ENCODE data around the gene RPE.

Gene RPE

GRCh38 chr2:210003359-210003758 lies 921 bp downstream of the RPE start:
- DNase-seq: no peak

- DNase-seq: no peak
Measured at GRCh38 chr2:210004881-210005280, 2.4 kb downstream of the RPE start.

GRCh38 chr2:210007895-210008294 lies 5.5 kb downstream of the RPE start:
- no peak for DNase-seq

DNA sequence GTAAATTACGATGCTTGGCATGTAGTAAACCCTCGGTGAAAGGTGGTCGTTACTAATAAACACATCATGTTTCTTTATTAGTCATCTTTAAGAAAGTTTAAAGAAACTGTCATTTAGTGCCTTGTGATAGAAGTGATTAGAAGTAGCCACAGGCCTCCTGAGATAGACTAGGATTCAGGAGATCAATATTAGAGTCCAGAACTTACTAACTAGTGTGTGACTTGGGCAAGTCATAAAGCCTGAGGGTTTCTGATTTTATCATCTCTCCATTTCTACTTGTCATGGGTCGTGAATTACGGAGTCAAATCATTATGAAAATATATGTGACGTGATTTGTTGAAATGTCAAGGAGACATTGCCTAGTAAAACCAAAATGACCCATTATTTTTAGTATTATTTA lies 6.7 kb downstream of the RPE start:
- DNase-seq: no peak

GRCh38 chr2:210009896-210010295 lies 7.5 kb downstream of the RPE start:
- no peak for DNase-seq

DNA sequence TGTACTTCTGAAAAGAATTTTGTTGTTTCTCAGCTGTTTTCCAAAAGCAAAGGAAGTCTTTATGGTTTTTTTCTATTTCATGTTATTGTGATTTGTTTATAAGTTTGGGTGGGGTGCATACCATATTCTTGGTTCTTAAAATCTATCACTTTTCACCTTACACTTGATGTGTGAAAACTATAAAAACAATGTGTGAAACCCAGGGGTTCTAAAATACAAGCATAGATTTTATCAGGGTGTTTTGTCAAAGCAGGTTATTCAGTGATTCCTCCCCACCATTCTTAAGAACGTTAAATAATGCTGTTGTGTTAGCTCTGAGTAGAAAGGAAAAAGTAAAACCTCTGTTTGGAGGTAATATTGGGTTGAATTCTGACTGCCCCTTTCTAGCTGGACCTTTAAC lies 17.7 kb downstream of the RPE start:
- no peak for DNase-seq

GRCh38 chr2:210022824-210023223 lies 20.4 kb downstream of the RPE start:
- DNase-seq: no peak

DNA sequence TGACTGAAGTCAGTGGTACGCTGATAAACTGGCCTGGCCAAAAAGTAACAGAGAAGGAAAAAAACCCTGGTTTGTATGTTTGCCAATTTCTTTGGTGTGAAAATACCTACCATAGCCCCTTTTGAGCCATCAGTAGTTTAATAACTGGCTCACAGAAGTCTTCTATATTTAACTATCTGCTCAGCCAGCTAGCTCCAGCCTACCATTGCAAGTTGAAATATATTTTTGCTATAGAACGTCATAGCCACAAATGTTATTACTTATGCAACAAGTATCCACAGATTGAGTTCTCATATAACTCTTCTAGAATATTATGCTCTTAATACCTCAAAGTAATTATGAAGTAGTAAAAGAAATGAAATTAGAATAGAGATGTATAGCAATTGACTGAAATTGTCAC lies 25.2 kb downstream of the RPE start:
- DNase-seq: no peak

DNA sequence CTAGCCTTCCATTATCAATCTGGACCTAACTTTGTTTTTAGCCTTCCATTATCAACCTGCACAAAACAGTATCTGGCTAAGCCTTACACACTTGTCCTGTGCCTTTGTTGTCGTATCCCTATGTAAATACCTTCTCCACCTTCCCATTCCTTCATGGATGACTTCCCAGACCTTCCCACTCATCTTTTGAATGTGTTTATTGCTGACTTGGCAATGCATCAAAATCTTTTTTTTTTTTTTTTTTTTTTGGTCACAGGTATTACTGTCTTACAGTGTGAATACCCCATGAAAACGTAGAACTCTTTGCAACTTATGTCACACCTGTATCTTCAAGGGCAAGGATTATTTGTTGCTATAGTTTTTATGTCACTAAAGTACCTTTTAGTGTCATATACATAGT lies 25.7 kb downstream of the RPE start:
- DNase-seq: peak; percentile 35

DNA sequence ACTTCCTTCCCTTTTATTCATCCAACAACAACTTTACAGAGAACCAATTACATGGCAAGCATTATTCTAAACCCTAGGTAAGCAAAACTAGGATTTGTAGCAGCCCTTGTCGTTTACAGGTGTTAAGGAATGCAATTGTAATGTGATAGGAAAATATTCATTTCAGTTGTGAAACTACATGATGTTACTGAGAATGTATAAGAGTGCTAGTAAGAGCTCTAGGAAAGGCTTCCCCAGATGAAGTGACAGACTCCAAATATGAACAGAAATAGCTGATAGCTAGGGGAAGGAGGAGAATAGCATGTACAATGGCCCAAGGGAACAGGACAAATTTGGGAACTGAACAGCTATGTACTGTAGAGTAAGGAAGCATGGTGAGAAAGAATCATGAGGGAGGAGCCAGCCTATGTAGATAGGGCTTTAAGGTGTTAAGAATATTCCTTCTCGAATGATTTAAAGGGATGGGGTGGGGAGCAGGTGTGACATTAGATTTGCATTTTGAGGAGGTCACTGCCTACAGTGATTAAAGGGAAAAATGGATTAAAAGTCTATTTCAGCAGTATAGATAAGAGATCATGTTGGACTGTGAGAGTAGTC lies 31.7 kb downstream of the RPE start:
- DNase-seq: no peak

GRCh38 chr2:210035679-210036078 lies 33.2 kb downstream of the RPE start:
- no peak for DNase-seq

DNA sequence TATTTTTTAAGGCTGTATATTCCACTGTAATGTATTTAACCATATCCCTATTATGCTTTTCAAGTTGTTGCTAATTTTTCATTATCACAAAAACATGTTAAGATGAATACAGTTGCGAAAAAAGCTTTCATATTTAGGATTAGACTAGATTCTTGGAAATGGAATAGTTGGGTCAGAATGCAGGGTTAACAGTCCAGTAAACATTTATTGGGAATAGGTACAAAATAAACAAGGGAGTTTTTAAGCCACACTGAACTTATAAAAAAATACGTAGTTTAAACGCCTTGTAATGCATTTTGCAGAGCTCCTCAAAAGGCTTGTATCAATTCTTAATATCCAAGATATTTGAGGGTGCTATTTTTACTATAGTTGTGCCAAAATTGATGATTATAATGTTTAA lies 35.6 kb downstream of the RPE start:
- DNase-seq: no peak

DNA sequence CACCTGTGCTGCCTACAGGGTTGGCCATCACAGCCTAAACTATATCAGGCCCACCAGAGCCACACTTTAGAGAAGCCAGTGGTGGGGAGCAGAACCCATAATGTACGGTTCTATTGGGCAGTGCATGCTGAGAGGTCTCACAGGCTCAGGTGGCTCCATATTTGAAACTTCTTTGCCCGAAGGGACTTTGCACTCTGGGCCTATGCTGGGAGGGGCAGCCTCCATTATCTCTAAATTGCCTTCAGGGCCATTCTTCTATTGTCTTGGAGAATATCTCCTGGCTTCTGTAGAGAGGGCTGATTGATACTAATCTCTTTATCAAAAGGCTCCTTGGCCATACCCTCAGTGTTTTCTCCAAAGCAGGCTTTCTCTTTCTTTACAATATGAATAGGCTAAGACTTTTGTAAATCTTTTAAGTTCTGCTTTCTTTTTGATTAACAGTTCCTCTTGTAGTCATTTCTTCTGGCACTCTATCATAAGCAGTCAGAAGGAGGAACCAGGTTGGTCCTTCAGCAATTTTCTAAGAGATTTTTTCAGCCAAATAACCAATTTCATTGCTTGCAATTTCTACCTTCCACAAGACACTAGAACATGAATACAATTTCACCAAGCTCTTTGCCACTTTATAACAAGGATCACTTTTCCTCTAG lies 44.5 kb downstream of the RPE start:
- no peak for DNase-seq

GRCh38 chr2:210049831-210050230 lies 47.4 kb downstream of the RPE start:
- no peak for DNase-seq

DNA sequence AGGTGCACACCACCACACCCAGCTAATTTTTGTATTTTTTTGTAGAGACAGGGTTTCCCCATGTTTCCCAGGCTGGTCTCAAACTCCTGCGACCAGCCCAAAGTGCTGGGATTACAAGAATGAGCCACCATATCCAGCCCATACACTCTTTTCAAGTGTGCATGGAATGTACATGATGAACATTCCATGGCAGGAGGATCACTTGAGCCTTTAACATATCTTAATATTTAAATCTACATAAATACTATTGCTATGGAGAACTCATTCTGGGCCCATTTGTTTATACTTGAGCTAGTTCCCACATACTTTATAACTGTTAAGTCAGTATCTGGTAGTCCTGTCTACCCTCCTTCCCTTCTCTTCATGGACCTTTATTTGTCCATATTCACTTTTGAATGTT lies 48.4 kb downstream of the RPE start:
- DNase-seq: no peak

GRCh38 chr2:210054696-210055095 lies 52.3 kb downstream of the RPE start:
- DNase-seq: no peak

- no peak for DNase-seq
Measured at GRCh38 chr2:210055825-210056224, 53.4 kb downstream of the RPE start.

DNA sequence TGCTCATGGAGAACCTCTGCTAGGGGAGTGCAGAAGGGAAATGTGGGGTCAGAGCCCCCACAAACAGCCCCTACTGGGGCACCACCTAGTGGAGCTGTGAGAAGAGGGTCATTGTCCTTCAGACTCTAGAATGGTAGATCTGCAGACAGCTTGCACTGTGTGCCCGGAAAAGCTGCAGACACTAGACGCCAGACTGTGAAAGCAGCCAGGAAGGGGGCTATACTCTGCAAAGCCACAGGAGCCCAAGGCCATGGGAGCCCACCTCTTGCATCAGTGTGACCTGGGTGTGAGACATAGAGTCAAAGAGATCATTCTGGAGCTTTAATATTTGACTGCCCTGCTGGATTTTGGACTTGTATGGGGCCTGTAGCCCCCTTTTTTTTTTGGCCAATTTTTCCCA lies 60.9 kb downstream of the RPE start:
- DNase-seq: no peak
